Limb (tissue), 2 donors: Measurements from ENCODE around the gene COLQ.
"Not testable (repeated sequence)": the region's sequence is repeated elsewhere in the genome, so short reads cannot be mapped to it uniquely, and the experiment has no call there.

Experiments used
- DNase-seq, 2 donors: peaks; one replicate each; pipeline ENCODE4 v3.0.0-alpha.2; 2016; ENCODE audit errors: extremely low spot score in 2 of 2

Gene COLQ

GRCh38 chr3:15493436-15493835 lies 28.1 kb downstream of the COLQ start:
- DNase-seq: no peak

DNA sequence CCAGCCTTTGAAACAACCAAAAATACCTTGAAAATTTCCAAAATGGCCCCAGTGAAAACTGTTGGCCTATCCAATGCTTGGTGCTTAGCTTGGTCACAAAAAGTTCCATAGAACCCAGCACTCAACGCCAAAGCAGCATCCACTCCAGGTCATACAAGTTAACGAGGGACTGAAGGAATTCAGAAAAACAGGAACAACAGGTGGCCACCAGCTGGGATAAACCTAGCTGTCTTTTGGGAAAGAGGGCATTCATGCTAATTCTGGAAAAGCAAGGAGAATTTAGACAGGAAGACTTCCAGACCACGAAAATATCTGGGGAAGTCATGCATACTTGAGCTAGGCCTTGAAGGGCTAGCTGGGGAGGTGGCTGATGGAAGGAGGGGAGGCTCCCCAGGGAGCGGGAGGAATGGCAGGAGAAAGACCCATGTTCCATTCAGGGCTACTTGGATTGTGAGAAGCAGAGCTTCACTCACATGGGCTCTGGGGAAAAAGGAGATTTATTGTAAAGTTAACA lies 28.6 kb downstream of the COLQ start:
- DNase-seq: no peak

DNA sequence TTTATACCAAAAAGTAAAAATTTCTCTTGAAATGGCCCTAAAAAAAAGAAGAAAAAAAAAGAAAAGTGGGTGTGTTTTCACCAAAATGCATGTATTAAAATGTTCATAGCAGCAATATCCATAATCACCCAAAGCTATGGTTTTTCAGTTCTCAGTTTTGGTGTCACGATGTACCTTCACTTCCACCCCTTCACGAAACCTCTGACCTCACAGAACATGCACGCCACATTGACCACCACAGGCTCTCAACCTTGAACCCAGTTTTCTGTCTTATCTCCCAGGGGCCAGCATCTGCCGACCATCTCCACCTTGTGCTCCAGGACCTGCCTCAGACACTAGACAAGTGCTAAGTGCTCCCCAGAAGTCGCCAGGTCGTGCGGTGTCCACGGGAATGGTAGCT lies 30.4 kb downstream of the COLQ start:
- DNase-seq: no peak

- DNase-seq: no peak
Measured at GRCh38 chr3:15490158-15490557, 31.3 kb downstream of the COLQ start.

DNA sequence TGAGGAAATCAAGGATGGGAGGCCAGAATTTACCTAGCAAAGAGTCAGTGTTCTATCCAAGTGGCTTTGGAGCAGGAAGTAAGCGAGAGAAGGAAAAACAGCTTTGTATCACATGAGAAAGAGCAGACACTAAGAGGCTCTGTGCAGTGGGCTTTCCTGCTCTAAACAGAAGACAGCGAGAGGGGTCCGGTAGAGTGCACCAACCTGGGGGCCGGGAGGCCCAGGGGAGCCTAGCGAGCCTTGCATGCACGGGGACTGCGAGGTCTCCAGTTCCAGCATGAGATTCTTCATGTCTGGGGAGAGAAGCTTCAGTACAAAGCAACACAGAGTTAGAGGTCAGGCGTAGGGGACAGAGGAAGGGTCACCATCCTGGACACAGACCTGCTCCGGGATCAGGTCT lies 33.5 kb downstream of the COLQ start:
- DNase-seq: no peak

DNA sequence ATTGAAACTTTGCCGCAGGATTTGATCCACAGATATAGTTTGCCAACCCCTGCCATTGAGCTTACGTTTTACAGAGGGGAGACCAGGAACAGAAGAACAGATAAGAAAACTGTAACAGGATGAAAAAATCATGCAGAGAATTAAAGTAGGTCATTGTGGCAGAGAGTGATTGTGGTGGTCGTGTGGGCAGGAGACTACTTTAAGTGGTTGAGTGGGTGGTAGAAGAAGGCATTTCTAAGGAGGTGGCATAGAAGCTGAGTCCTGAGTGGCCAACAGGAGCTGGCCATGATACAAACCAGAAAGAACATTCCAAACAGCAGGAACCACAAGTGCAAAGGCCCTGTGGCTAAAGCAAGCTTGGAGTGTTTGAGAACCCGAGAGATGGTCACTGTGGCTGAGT lies 34.5 kb downstream of the COLQ start:
- no peak for DNase-seq

DNA sequence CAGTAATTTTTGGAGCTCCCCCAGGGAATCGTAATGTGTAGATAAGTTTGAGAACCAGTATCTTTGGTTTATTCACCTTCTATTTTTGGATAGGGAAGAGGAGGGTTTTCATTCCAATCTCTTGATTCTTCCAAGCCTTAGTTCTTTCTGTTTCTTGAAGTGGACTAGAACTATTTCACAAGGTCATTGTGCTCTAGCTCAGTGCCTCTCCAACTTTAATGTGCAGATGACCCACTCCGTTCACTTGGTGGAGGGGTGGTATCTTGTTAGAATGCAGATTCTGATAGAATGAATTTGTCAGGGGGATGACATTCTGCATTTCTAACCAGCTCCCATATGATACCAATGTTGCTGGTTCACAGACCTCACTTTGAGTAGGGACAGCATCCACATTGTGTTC lies 35.5 kb downstream of the COLQ start:
- no peak for DNase-seq

- not testable (repeated sequence) for DNase-seq
Measured at GRCh38 chr3:15484551-15484950, 37.0 kb downstream of the COLQ start.

DNA sequence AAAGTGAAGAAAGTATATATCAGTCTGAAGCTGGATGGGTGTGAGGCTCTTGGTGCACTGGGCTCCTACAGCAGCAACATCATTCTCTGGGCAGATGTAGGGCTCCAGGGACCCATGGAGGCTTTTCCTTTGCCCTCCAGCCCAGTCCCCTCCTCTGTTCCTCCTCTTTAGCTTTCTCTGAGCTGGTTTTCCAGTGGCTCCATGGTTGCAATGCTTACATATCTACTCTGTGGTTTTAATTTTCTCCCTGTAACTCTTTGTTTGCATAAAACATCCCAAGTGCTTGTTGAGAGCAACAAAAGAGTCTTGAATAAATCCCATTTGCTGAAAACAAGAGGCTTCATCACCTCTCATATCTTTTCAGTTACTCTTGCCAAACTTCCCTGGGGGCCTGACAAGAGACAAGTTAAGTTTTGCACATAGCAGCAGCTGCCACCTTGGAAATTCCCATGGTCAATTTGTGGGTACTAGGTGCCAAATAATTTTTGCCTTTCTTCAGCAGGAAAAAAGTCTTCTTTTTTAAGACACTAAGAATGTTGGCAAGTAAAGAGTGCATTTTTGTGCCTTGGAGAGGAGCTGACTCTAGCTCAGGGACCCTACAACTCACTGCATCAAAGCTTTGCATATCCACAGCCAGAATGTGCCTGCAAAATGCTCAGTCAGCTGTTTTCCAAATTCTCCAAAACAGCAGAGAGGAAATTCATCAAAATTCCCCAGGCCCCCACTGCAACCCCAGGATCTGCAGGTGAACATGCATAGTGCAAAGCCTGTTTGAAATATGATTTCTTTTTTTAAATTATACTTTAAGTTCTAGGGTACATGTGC lies 41.9 kb downstream of the COLQ start:
- no peak for DNase-seq

GRCh38 chr3:15478640-15478979 lies 42.9 kb downstream of the COLQ start:
- no peak for DNase-seq

- DNase-seq: no peak
Measured at GRCh38 chr3:15477951-15478639, 43.4 kb downstream of the COLQ start.

- no peak for DNase-seq
Measured at GRCh38 chr3:15476378-15476777, 45.1 kb downstream of the COLQ start.

- DNase-seq: no peak
Measured at GRCh38 chr3:15475161-15475560, 46.3 kb downstream of the COLQ start.

DNA sequence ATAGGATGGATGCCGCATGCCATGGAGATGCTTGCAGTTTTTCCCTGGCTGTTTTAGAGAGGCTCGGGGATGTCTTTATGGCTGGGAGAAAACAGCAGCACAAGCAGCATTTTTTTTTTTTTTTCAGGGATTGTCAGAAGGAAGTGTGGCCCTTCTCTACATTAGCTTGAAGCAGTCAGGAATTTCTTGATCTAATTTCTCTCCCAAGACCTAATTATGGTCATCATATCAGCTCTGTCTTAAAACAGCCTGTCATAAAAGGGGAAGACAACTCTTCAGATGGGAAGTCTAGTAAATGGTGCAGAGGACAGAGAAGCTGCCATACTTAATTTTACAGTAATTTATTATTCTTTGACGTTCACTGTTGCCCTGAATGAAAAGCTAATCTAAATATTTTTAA lies 49.6 kb downstream of the COLQ start:
- DNase-seq: no peak

GRCh38 chr3:15470849-15471248 lies 50.7 kb downstream of the COLQ start:
- no peak for DNase-seq

- DNase-seq: no peak
Measured at GRCh38 chr3:15470261-15470660, 51.2 kb downstream of the COLQ start.

GRCh38 chr3:15467227-15468181 lies 54.0 kb downstream of the COLQ start:
- DNase-seq: no peak

DNA sequence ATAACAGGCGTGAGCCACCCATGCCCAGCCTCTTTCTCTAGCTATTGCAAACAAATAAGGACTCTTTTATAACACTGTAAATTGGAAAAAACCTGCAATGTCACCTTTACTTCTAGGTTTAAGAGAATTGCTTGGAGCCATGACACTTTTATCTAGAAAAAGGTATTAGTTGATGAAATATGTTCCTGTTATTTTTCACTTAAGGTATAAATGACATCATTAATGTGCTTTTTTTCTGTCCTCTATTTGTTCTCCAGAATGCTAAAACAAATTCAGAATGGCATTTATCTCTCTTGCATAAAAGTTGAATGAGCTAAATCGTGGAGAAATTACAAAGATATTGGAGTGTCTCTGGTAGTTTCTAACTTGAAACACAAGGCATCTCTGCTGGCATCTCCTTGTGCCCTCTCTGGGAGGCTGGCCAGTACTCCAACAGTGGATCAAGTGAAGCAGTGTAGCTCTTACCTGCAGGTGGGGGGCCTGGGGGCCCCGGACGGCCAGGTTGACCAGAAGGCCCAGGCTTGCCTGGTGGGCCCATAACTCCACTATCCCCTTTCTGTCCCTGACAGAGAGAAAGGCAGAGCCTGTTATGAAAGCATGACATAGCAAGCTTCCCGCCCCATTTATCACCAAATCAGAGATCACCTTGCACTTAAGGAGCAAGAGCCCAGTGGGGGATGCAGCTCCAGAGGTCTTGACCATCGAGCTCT lies 55.5 kb downstream of the COLQ start:
- DNase-seq: no peak

DNA sequence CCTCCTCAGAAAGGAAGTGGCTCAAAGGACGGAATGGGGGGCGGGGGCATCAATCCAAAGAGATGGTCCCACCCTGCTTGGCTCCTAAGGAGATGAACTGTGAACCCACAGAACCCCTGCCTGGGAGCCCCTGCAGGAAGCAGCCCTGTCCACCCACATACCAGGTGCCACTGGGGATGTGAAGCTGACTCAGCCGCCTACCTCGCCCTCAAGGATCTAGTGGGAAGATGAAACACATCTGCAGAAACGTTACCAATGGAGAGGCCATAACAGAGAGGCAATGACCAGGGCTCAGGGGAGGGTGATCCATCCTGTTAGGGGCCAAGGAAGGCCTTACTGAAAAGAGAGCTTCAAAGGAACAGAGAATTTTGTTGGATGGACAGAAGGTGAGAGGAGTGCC lies 59.1 kb downstream of the COLQ start:
- no peak for DNase-seq

DNA sequence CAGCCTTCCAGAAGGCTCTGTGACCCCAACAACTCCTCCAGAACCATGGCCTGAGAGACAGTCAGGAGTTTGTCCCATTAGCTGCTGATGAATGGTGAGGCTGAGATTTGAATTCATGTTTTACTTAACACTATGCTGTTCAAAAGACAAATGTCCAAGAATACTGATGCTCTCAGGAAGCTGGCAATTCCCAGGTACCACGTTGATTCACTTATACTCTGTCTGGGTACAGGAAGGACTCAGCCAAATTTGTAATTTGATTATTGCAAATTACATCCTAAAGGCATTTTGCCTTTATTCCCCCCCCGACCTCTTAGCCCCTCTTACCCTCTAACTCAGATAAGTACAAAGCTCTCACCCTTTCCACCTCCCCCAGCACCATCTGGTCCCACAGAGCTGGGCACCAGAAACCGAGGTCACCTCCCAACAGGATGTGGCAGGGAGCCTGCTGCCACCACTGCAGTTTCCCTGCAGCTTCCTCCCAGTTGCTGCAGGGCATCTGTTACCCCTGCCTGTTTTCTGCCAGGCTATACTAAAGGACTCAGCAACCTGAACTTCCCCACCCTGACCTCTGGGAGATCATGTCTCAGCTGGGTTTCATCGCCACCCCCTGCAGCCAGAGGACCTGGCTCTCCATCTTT lies 60.5 kb downstream of the COLQ start:
- no peak for DNase-seq
